Tibial nerve (tissue), 4 donors: Measurements from ENCODE around the gene GCNT2. TPM values are rescaled to one million over a fixed set of nuclear protein-coding genes. Genes with fewer than 3 reads are reported as not detected.

Experiments used
- DNase-seq, 2 donors: peaks; one replicate each; pipeline ENCODE4 v3.0.0-alpha.2; 2019; ENCODE audit warnings: low spot score in 2 of 2
- H3K27ac ChIP-seq, 4 donors: fragments of 200-600 bp; sonication (generic) in 3 of 4; one replicate each; pipeline ENCODE4 v1.5.1; 2017 to 2019; ENCODE audit warnings: mild to moderate bottlenecking in 1 of 4
- H3K27me3 ChIP-seq, 2 donors: fragments of 200-600 bp; sonication (generic) in 1 of 2; one replicate each; pipeline versions ENCODE4 v1.5.1 to v1.6.0; 2017 to 2019
- H3K36me3 ChIP-seq, 3 donors: fragments of 200-600 bp; sonication (generic); one replicate each; pipeline ENCODE4 v1.5.1; 2018 to 2019
- H3K4me1 ChIP-seq, 4 donors: fragments of 200-600 bp; sonication (generic) in 3 of 4; one replicate each; pipeline ENCODE4 v1.5.1; 2017 to 2019
- H3K4me3 ChIP-seq, 4 donors: fragments of 200-600 bp; sonication (generic) in 3 of 4; one replicate each; pipeline ENCODE4 v1.5.1; 2017 to 2019; ENCODE audit warnings: mild to moderate bottlenecking in 1 of 4, moderate library complexity in 1 of 4
- H3K9me3 ChIP-seq, 4 donors: fragments of 200-600 bp; sonication (generic) in 3 of 4; one replicate each; pipeline ENCODE4 v1.5.1; 2017 to 2019
- EP300 ChIP-seq, 2 donors: sonication (generic); formaldehyde crosslinking; IDR thresholded peaks; one replicate each; pipeline ENCODE4 v1.6.1; 2017; ENCODE audit warnings: antibody characterized with exemption in 2 of 2, mild to moderate bottlenecking in 1 of 2
- POLR2A ChIP-seq, 2 donors: fragments of 450-650 bp; IDR thresholded peaks; one replicate each; pipeline ENCODE4 v1.6.1; 2017; ENCODE audit warnings: antibody characterized with exemption in 2 of 2, mild to moderate bottlenecking in 2 of 2, moderate library complexity in 2 of 2
- WGBS, 2 donors: methylation state at CpG; one replicate each; pipeline ENCODE4 v1.1.5; 2018; 5-methylcytosine and 5-hydroxymethylcytosine counted together
- total RNA-seq, 4 donors: library from RNA; depleted of rRNA; stranded (reverse); fragments of >200 nt; gene quantifications; one replicate each; pipeline ENCODE4 v1.1.0, GENCODE V29; 2016
- TF ChIP-seq, protein P1 (sequence below), 5 experiments: fragments of 200-600 bp in 3 of 5; fragments of 450-650 bp in 2 of 5; sonication (generic) in 3 of 5; IDR thresholded peaks; one replicate each; pipeline ENCODE4 v1.5.1; 2016 to 2019; ENCODE audit warnings: antibody characterized with exemption in 5 of 5, mild to moderate bottlenecking in 3 of 5, moderate library complexity in 2 of 5

Gene GCNT2
- total RNA-seq, 4 donors from 2014 or later = 0.78 to 3.5 (median 2.5) TPM

DNA sequence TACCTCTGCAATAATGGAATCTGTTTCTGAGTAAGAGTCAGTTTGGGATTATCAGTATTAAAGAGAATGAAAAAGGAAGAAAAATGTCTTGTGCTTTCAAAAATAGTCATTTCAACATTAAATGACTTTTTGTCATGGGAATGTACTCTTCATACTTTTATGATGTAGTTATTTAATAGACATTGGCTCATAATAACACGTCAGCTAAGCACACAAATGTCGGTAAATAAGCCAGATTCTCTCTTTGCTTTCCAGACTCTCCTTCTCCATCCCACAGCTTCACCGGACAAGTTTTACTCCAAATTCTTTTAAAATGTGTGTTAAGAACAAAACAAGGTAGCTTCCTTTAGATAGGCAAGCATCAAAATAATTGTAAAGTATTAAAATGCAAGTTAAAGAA is 97.3 kb downstream of the GCNT2 start:
- H3K4me1 ChIP-seq = no peaks in the 10 kb centered on the region
- no peak overlapping the region for H3K27ac ChIP-seq
- no peak for TF ChIP-seq EP300 (IDR thresholded peaks at IDR 0.05)
- TF ChIP-seq POLR2A (IDR thresholded peaks at IDR 0.05) = no peak
- TF ChIP-seq, protein P1, sequence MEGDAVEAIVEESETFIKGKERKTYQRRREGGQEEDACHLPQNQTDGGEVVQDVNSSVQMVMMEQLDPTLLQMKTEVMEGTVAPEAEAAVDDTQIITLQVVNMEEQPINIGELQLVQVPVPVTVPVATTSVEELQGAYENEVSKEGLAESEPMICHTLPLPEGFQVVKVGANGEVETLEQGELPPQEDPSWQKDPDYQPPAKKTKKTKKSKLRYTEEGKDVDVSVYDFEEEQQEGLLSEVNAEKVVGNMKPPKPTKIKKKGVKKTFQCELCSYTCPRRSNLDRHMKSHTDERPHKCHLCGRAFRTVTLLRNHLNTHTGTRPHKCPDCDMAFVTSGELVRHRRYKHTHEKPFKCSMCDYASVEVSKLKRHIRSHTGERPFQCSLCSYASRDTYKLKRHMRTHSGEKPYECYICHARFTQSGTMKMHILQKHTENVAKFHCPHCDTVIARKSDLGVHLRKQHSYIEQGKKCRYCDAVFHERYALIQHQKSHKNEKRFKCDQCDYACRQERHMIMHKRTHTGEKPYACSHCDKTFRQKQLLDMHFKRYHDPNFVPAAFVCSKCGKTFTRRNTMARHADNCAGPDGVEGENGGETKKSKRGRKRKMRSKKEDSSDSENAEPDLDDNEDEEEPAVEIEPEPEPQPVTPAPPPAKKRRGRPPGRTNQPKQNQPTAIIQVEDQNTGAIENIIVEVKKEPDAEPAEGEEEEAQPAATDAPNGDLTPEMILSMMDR (IDR thresholded peaks at IDR 0.05) = no peak
- DNase-seq = no peak
- 81 to 82% methylated on average over 3 of the region's 3 CpGs for WGBS, 2 donors
- H3K9me3 ChIP-seq = peaks cover 0 to 8% (median 0%) of the 10 kb centered on the region in 4 donors
- no peaks in the 10 kb centered on the region for H3K27me3 ChIP-seq
- H3K4me3 ChIP-seq = no peak overlapping the region
- no peaks in the 10 kb centered on the region for H3K36me3 ChIP-seq

DNA sequence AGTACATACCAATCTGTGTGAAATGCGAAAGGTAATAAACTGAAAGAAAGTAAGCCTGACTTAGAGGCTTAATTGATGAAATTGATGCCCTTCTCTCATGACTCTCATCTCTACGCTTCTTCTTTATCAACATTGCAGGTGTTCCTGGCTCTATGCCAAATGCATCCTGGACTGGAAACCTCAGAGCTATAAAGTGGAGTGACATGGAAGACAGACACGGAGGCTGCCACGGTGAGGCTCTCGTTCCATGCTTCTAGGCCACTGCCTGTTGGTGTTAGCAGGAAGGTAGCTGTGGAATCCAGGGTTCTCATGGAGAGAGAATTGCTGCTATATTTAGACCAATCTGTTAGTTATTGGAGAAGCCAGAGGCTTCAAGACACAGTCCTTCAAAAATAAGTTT is 100.1 kb downstream of the GCNT2 start:
- 90 to 94% methylated on average over 5 of the region's 5 CpGs for WGBS, 2 donors
- H3K27ac ChIP-seq = no peak overlapping the region

DNA sequence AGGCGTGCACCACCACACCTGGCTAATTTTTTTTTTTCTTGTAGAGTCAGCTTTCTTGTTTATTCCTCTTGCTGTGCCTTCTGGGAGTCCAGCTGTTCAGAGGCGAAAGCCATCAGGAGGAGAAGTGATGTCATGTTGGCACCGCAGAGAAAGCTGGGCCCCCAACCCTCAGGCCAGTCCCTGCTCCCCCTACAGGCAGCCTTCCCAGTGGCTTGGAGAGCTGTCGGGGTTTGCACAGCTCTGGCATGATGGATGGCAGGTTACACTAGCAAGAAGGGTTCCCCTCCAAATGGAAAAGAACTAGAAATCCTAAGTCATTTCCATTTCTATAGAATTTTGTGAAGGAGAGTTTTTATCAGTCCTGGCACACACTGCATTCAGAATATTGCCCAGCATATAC is 100.7 kb downstream of the GCNT2 start:
- no peaks in the 10 kb centered on the region for H3K36me3 ChIP-seq
- H3K4me3 ChIP-seq = no peak overlapping the region
- H3K4me1 ChIP-seq = no peaks in the 10 kb centered on the region
- no peak for DNase-seq
- no peak overlapping the region for H3K27ac ChIP-seq
- peaks cover 0 to 8% (median 0%) of the 10 kb centered on the region in 4 donors for H3K9me3 ChIP-seq
- TF ChIP-seq, protein P1 (IDR thresholded peaks at IDR 0.05) = no peak
- TF ChIP-seq EP300 (IDR thresholded peaks at IDR 0.05) (no peak), POLR2A (IDR thresholded peaks at IDR 0.05) (no peak)
- H3K27me3 ChIP-seq = no peaks in the 10 kb centered on the region
- 94 to 96% methylated on average over 4 of the region's 4 CpGs for WGBS, 2 donors

More for the DNA sequence above, 100.1 kb downstream of the GCNT2 start:
- no peak for DNase-seq
- no peak for TF ChIP-seq POLR2A (IDR thresholded peaks at IDR 0.05)
- TF ChIP-seq, protein P1 (IDR thresholded peaks at IDR 0.05) = no peak
- no peak for TF ChIP-seq EP300 (IDR thresholded peaks at IDR 0.05)
- no peaks in the 10 kb centered on the region for H3K4me1 ChIP-seq
- no peak overlapping the region for H3K4me3 ChIP-seq
- H3K9me3 ChIP-seq = peaks cover 0 to 8% (median 0%) of the 10 kb centered on the region in 4 donors
- no peaks in the 10 kb centered on the region for H3K36me3 ChIP-seq
- H3K27me3 ChIP-seq = no peaks in the 10 kb centered on the region

DNA sequence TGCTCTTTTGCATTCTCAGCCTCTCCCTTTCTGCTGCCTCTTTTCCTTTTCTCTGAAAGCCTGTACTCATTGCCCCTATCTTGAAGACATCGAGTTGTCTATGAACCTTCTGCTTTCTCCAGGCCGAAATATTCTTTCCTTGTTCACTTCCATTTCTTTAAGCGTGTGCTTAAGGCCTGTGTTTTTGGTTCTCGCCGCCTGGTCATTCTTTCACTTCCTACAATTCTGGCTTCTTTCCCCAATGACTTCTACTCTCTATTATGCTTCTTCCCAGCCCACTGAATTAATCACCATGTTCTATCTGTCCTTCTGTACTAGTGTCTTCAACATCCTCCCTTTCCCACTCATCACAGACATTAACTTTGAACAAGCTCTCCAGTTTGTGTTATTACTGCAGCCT is 103.7 kb downstream of the GCNT2 start:
- no peaks in the 10 kb centered on the region for H3K27me3 ChIP-seq
- peaks cover 0 to 8% (median 0%) of the 10 kb centered on the region in 4 donors for H3K9me3 ChIP-seq
- no peak overlapping the region for H3K27ac ChIP-seq
- H3K4me1 ChIP-seq = no peaks in the 10 kb centered on the region
- 83 to 87% methylated on average over 5 of the region's 5 CpGs for WGBS, 2 donors
- DNase-seq = no peak
- H3K4me3 ChIP-seq = no peak overlapping the region
- H3K36me3 ChIP-seq = no peaks in the 10 kb centered on the region
- TF ChIP-seq POLR2A (IDR thresholded peaks at IDR 0.05) = no peak
- TF ChIP-seq EP300 (IDR thresholded peaks at IDR 0.05) = no peak
- TF ChIP-seq, protein P1 (IDR thresholded peaks at IDR 0.05) = no peak

DNA sequence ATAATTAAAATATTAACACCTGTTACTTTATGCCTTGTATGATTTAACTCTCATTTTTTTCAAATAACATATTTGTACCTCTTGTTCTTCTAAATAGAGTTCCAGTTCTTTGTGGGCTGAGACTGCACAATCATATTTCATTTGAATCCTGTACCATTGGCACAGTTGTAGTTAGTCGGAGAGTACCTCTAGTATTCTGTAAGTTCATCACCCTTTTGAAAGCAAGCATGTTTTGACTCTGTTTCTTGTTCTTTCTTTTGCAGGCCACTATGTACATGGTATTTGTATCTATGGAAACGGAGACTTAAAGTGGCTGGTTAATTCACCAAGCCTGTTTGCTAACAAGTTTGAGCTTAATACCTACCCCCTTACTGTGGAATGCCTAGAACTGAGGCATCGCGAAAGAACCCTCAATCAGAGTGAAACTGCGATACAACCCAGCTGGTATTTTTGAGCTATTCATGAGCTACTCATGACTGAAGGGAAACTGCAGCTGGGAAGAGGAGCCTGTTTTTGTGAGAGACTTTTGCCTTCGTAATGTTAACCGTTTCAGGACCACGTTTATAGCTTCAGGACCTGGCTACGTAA is 105.1 kb downstream of the GCNT2 start:
- no peaks in the 10 kb centered on the region for H3K36me3 ChIP-seq
- no peaks in the 10 kb centered on the region for H3K27me3 ChIP-seq
- 55 to 69% methylated on average over 9 of the region's 9 CpGs for WGBS, 2 donors
- peaks cover 0 to 8% (median 0%) of the 10 kb centered on the region in 4 donors for H3K9me3 ChIP-seq
- H3K4me3 ChIP-seq = no peak overlapping the region
- H3K27ac ChIP-seq = no peak overlapping the region
- TF ChIP-seq EP300 (IDR thresholded peaks at IDR 0.05) (no peak), POLR2A (IDR thresholded peaks at IDR 0.05) (no peak)
- no peaks in the 10 kb centered on the region for H3K4me1 ChIP-seq
- DNase-seq = no peak
